Measurements from ENCODE around the gene ACSBG1.
A peak's percentile ranks its signal among the peaks of the same experiment; 100 is the strongest.

ACSBG1 gene

DNA sequence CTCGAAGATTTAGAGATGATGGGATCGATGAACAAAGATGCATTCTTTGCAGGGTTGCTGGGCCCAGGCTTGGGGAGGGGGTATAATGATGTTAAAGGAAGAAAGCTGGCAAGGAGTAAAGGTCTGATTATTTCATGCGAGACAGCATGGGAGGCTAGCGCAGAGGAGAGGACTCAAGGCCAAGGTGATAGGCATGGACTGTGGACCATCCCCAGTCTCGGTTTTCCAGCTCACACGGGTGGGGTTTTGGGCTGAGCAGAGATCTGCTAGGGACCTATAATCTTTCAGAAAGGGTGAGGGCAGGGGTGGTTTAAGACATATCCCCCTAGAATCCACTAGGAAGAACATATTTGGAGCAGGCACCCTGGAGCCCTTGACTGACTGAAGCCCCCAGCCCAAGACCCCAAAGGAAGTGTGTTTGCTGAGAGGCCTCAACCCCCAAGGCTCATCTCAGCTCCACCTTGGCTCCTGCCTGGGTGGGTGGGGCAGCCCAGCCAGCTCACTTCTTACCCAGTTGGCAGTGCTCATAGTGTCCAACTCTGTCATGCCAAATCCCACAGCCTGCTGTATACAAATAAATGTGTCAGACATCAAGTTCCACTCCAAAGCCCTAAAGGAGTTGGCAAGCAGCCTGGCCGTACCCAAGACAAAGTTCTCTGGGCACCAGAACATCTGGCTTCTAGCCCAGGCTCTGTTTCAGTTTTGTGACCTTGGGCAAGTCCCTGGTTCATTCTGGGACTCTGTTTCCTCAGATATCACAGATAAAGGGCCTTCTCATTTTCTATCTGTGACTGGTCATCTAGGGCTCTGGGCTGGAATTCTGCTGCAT, 17.9 kb downstream of the ACSBG1 start:
- no peak for DNase-seq

DNA sequence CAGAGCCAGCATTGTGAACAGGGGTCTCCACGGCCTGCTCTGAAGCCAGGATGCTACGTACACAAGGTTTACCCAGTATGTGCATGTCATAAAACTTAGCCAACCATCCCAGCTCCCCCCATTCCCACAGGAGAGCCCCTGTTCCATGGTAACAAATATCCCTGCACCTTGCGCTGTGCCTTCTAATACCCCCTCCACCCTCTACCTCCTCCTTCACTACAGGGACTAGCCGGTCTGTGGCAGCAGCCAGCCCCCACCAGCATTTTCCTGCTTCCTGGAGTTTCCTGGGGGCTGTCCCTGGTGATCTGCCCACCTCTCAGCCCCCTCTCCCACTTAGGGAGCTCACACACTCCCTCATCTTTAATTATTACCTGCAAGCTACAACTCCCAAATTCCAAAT, 20.4 kb downstream of the ACSBG1 start:
- no peak for DNase-seq

DNA sequence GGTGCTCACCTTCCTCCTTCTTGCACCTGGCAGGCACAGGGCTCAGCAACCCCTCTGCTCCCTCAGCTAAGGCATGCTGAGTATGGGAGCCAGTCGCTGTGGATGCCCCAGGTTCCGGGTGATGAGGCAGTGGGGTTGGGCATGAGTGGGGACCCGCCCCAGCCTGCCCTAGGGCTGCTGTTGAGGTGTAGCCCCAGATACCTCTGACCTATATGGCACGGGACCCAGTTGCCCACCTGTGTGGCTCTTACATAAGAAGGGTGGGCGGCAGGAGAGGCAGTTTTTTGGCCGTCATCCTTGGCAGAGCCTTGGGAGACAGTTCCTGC, 21.0 kb downstream of the ACSBG1 start:
- no peak for DNase-seq

DNA sequence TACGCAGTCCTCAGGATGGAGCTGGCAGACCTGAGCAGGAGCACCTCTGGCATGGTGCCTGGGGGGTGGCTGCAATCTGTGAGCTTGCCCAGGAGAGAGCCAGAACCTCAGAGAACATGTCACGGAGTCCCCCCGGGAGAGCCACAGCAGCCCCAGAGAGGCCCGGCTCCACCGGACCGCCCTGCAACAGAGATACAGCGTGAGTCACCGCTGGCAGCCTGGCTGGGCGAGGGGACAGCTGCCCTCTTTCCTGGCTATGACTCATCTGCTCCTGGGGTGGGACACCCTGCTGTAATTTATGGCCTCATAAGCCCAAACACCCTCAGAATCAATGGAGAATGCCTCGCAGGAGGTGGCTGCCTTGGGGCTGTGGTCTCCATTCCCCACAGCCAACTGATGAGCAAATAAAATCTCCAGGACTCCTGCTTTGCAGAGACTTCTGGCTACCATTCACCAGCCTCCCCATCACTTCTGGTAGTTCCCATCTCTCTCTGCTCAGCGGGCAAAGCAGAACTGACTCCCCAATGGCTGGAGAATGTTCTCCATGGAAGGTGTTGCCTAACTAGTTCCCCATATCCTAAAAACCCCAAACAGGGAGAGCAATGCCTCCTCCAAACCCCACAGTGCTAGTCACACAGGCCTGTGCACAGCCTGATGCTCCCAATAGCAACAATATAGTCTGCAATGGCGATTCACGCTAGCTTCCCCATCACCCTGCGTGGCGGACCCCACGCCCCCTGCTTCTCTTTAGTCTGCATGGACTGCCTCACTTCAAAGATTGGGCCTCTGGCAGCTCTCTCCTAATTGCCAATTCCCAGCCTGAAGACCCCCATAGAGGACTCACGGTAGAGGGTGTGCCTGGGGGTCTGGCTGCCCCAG, 21.6 kb downstream of the ACSBG1 start:
- DNase-seq = peak; percentile 65

DNA sequence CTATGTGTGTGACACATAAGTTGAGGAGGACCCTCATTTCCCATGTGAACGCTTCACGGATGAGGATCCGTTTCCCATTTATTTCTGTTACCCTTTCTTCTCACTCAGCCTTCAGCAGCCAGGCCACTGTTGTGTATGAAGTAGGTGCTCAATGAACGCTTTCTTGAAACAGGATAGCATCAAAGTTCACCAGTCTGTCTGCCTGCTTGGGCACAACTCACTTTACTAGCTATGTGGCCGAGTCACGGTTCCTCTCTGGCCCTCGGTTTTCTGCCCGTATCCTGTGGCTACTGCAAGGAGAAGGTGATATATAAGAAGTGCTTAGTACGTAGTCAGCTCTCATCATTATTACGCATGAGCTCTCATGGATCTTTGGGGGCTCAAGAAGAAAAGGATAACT, 22.4 kb downstream of the ACSBG1 start:
- no peak for DNase-seq

DNA sequence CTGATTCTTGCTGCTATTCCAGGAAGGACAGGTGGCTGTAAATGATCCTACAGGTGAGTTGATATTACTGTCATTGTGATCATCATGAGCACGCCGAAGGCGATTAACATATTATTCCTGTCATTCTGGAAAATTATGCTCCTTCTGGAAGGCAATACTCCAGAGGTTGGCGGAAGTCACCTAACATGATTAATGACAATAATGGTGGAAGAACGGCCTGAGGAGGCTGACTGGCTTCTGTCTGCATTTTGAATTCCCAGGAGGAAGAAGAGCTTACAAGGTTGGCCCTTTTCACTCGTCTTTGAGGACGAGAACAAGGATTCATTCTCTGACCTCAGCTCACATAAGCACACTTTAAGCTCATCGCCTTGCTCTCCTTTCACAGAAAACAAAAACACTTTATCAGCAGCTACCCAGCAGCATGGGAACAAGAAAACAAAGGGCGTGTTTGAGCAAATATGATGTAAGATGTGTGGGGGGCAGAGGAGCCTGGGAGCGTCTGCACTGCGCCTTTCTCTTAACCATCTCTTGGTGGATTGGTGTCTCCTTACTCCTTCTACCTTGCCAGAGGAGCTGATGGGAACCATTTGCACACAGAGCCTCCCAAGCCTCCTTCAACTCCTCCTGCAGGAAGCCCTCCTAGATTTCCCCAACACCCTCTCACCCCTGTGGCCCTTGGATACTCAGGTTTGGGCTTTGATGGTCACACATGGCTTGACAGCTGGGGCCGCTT, 23.0 kb downstream of the ACSBG1 start:
- no peak for DNase-seq

DNA sequence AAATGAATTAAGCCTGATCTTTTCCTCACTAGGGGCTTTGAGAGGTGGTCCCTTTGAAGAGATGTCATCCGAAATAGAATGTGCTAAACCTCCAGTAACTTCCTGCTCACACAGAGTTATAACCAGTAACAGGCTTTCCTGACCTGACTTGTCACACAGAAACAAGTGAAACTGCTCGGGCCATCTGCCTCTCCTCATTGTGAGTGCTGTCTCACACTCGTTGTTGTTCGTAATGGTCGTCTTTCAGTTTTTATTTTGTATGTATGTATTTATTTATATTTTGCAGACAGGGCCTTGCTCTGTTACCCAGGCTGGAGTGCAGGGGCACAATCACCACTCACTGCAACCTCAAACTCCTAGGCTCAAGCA, 24.0 kb downstream of the ACSBG1 start:
- no peak for DNase-seq

DNA sequence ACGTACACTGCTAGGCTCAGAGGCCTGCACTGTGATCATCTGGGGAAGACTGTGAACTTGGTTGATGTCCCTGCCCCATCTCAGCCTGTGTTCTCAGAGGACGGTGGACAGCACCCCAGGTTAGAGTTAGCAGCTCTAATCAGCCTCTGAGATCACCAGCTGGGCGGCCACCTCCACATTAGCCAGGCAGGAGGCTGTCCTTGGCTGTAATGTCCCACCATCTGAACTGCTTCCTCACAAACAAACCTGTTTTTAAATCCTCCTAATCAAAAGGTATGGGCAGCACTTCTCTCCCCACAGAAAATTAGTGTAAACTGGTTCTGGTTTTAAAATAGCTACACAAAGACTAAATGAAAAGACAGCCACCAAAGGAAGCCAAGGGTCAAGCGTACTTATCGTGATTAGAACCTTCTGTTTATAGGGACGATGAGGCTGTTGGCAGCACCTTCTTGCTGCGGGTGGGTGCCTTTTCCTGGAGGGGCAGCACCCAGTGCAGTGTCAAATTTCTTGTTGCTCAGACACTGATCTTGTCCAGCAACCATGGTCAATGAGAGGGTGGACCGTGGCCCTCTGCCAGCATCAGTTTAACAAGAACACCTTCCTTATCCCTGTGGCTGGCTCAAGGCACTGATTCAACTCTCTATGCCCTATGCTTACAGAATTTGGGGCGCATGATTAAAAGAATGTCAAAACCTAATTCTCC, 24.6 kb downstream of the ACSBG1 start:
- DNase-seq = no peak

DNA sequence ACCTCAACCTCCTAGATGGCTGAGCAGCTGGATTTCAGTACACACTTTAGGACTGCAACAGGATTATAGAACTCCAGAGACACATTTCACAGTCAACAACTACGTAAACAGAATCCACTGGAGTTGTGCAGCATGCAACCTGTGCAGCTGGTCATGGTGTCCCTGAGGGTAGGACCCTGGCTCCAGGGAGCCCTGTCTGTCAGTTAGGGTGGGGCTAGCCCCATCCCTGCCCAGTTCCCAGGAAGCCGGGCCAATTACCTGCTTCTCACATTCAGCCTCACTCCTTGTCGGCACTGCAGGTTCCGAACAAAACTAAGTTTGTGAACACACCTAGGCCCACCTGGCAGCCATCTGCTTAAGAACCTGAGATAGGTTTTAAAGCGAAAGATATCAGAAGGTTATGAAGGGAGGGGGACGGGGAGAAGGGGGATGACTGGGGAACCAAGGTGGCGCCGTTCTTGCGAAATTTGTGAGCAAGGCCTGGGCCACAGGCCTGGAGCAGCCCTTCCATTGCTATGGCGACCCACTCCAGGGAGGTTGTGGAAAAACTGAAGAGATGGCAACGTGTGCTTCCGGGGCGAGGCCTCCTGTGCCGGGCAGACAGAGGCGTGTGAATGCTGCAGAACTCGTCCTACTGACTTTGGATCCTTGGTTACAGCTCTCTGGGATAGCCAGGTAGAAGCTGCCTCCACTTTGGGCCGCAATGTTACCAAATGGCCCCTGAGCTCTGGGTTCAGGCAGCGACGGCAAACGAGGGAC, 25.3 kb downstream of the ACSBG1 start:
- no peak for DNase-seq

DNA sequence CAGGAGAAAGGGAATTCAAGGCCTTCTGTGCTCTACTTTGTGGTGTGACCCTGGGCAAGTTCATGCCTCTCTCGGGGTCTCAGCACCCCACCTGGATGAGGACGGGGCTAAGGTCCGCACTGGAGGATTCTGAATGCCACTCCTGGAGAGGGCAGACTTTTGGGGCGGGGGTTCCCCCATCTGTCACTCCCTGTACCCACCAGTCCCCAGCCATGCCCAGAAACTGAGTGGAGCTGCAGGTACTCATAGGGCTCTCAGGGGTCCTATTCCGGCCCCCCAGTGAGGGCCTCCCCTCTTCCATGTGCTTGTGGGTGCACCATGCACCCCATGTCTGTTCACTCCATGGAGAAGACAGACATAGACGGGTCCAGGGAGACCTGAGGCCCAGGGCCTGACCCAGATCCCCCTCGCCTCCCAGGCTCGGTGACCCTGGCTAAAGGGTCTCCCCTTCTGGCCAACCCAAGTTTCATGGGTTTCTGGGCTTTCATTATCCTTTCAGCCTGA, 26.0 kb downstream of the ACSBG1 start:
- no peak for DNase-seq

DNA sequence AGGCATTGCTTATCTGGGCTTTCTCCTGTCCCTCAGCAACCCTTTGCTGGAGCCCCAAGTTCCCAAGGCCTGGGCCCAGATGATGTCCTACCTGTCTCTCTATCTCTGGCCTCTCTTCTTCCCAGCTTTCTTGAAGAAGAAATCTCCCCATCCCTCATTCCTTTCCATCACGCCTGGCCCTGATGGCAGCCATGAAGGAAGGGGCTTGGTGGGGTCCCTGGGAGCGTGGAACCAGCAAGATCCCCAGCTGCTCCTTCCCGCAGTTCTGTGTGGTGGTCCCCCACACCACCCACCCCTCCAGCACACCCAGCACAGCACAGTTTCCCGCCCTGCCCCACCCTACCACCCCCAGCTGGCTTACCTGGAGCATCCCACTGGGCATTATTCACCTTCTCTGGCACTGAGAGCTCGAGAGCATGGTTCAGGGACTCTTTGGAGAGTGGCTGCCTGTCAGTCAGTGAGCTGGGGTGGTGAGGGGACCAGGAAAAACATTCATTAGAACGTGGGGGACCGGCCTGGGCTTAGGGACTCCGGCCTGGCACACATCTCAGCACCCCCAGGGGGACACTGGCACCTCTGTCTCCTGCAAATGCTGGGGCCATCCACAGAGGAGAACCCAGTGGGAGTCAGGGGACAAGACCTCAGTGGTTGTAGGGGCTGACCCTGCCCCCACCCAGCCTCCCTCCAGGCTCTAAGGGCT, 26.6 kb downstream of the ACSBG1 start:
- DNase-seq = no peak

DNA sequence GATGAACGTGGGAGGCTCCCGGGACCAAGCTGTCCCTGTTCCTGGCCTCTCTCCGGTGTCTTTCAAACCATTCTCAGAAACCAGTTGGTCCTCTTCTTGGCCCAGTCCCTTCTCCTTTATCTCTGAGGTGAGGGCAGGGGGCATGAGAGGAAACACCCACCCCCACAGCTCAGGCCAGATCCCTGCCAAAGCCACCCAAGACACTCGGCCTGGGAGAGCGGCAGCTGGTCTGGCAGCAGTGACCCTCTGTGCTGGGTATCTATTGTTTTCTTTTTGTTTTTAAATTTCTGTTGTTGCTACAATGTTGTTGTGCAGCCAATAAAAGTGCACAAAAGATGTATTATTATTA, 27.3 kb downstream of the ACSBG1 start:
- DNase-seq = no peak

DNA sequence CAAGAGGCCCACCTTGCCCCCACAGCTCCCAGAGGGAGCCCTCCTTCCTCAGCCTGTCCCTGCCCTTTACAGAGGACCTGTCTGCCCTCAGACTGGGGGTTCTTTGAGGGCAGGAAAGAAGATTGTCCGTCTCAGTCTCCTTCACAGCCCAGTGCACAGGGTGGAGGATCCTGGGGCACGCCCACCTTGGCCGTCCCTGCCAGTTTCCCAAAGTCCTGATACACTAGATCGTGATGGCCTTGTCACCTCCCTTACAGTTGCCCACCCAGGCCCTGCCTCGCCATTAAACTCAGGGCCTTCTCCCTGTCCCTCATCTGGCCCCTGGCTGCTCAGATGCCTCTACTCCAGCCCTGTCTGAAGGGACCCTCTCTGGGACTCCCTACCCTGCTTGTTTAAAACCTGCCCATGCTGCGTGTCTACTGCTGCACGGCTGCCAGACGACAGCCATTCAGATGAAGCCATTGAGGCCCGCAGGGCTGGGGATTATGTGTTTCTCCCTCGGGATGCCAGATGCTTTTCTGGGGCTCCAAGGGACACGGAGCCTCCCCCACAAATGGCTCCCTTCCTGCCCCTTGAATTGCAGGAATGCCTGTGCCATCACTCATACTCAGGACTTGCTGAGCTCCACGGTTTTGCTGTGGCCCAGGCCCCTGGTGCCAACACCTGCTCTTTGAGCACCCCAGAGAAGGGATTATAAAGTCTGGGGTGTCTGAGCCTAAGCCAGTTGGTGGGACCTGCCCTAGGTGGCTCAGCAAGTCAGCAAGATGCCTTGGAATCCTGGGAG, 27.8 kb downstream of the ACSBG1 start:
- DNase-seq = peak; percentile 48

DNA sequence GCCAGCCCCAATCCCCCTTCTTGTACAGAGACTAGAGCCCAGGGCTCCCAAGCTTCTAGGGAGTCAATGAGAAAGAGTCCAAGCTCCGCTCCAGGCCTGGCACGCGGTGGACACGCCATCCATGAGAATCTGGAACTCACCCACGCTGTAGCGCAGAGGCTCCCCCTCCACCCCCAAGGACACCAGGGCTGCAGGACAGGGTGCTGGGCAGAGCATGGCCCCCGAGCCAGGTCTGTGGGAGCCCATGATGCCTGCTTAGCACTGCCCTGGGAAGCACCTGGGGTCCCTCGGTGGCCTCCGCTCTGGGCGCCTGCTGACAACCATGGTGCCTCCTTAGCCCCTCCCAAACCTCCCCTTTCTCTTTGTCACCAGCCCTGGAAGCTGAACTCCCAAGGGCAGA, 28.5 kb downstream of the ACSBG1 start:
- DNase-seq = no peak

DNA sequence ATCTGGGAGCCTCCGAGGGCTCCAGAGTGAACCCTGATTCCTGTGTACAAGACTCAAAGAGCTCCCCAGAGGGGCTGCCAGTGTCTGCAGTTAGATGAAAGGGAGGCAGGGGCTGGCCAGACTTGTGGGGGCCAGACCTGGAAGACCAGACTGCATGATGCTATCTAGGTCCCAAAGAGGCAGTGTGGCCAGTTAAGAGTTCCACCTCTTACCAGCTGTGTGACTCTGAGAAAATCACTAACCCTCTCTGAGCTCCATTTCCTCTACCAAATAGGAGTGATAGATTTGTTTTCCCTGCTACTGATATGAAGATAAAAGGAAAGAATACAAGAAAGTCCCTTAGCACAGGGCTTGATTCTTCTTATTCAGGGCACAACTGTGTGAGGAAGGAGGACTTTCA, 29.0 kb downstream of the ACSBG1 start:
- DNase-seq = no peak

DNA sequence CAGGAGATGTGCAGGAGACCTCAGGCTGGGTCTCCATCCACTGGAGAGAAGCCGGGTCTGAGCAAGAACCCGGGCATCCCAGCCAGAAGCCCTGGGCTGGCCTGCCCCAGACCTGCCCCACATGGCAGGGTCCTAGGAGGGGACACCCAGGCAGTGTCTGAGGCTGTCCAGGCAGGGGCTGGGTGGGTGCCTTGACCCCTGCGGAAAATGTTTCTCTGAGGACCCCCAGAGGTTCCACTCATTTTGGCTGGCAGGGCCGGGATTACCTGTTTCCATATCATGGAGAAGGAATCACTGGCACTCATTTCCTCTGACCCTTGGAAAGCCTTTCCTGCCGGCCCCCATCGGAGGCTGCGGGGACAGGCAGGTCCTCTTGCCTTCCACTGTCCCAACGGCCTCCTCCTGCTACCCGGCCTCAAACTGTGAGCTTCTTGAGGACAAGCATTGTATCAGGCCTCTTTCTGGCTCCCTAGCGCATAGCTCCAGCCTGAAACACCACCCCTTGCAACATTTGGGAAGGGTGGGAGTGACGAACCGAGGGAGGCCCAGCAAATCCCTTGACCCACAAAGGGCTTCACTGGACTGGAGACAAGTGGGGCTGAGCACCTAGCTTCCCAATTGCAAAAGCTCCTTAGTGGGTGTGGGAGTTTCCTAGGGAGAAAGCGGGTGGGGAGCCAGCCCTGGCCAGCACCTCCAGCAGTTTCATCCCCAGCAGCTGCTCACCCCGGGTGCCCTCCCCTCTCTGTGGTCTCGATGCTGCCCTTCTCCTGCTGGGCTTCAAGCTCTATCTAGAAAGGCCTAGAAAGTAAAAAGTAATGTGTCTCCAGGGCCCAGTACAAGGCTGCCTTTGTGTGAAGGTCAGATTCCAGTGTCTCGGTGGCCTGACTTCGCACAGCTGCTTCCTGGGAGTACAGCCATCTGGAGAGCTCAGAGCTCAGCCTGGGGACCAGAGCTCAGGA, 29.7 kb downstream of the ACSBG1 start:
- DNase-seq = no peak

DNA sequence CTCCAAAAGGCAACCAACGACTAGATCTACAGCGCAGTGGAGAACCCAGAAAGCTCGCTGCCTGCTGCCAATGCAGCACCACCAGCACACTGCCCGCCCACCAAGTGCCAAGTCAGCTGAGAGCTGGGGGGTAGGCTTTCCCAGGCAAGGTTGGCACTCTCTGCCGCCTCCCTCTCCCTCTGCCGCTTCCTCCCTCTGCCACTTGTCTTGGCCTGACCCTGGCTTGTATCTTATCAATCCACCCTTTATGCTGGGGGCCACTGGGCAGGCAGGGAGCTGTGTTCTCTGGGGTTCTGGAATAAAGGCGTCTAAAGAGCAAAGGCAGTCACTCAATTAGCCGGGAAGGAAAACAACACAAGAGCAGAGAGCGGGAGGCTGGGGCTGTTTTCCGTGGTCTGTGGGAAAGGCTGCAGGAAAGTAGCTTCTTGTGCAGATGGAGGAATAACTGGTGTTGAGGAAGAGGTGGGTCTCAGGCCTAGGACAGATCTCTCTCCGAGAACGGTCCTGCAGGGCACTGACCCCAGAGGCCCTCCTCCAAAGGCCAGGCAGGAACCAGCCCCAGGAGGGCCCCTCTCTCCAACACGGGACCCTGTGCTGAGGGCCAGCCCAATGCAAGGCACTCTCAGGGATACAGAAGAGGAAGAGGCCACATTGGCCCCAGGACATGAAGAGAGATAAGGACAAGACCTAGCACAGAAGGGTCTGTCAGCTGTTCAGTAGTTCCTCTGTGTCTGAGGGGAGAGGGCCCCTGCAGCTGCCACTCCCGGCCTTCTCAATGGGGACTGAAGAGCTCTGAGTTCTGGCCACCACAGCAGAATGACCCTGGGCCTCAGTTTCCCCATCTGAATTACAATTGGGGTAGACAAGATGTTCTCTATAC, 30.8 kb downstream of the ACSBG1 start:
- no peak for DNase-seq
